Neural crest cell (in vitro differentiated cells): Measurements from ENCODE around the gene FOSL2. TPM values are rescaled to one million over a fixed set of nuclear protein-coding genes. Genes with fewer than 3 reads are reported as not detected.

Experiments used
- DNase-seq: peaks from one replicate; pipeline ENCODE4 v3.0.0; 2021; ENCODE audit warnings: low read depth, mixed read lengths, low spot score
- H3K27ac Mint-ChIP-seq: one replicate; pipeline ENCODE4 v1.8.0; 2021; ENCODE audit warnings: mild to moderate bottlenecking, mixed read lengths; ENCODE audit not compliant: unreplicated experiment
- H3K27me3 Mint-ChIP-seq: 2 replicates; pipeline ENCODE4 v1.8.0; 2021; ENCODE audit warnings: low read depth, mild to moderate bottlenecking, mixed read lengths
- H3K36me3 Mint-ChIP-seq: 2 replicates; pipeline ENCODE4 v1.8.0; 2021; ENCODE audit warnings: low read depth, mild to moderate bottlenecking, mixed read lengths
- H3K4me1 Mint-ChIP-seq: 2 replicates; pipeline ENCODE4 v1.8.0; 2021; ENCODE audit warnings: mixed read lengths
- H3K4me3 Mint-ChIP-seq: one replicate; pipeline ENCODE4 v1.8.0; 2021; ENCODE audit warnings: mild to moderate bottlenecking, mixed read lengths
- H3K9me3 Mint-ChIP-seq: 2 replicates; pipeline ENCODE4 v1.8.0; 2021; ENCODE audit warnings: mixed read lengths
- total RNA-seq: library from RNA; stranded (reverse); gene quantifications from 2 replicates; pipeline ENCODE4 v1.2.1, GENCODE V29; 2021
- TF ChIP-seq, protein P1 (sequence below): fragments of 200-600 bp; sonication (generic); conservative IDR thresholded peaks from 2 replicates; pipeline ENCODE4 v1.5.0; 2021; ENCODE audit warnings: antibody characterized with exemption, mild to moderate bottlenecking

The FOSL2 gene
- total RNA-seq, 1 donor from 2014 or later: 2.9 TPM

DNA sequence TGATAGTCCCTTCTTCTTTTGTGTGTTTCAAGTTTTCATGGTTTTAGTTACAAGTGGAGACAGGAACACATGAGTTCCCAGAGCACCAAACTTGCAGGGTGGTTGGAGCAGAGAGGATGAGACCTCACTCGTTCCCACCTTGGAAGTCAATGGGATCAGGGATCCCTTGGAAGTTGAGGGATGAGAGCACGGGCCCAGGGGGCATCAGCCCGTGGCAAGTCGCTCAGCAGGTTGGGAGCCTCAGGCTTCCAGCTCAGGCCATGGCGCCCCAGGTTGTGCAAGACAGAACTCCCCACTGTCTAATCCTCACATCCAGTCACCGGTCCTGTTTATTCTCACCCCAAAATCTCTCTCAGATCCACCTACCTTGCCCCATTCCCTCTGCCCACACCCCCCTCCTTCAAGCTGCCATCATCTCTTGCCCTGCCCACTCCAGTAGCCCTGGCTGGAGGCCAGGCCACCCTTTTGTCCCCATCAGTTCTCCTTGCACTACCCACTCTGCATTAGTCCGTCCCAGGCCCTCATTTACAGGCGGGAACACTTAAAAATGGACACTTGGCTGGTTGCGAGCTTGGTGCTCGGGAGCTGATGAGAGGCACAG, 37.6 kb upstream of the FOSL2 start:
- no peak overlapping the region for H3K27ac Mint-ChIP-seq
- H3K4me3 Mint-ChIP-seq: no peak overlapping the region
- no peaks in the 10 kb centered on the region for H3K36me3 Mint-ChIP-seq
- no peaks in the 10 kb centered on the region for H3K27me3 Mint-ChIP-seq
- TF ChIP-seq, protein P1, sequence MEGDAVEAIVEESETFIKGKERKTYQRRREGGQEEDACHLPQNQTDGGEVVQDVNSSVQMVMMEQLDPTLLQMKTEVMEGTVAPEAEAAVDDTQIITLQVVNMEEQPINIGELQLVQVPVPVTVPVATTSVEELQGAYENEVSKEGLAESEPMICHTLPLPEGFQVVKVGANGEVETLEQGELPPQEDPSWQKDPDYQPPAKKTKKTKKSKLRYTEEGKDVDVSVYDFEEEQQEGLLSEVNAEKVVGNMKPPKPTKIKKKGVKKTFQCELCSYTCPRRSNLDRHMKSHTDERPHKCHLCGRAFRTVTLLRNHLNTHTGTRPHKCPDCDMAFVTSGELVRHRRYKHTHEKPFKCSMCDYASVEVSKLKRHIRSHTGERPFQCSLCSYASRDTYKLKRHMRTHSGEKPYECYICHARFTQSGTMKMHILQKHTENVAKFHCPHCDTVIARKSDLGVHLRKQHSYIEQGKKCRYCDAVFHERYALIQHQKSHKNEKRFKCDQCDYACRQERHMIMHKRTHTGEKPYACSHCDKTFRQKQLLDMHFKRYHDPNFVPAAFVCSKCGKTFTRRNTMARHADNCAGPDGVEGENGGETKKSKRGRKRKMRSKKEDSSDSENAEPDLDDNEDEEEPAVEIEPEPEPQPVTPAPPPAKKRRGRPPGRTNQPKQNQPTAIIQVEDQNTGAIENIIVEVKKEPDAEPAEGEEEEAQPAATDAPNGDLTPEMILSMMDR: no peak
- no peaks in the 10 kb centered on the region for H3K9me3 Mint-ChIP-seq
- no peak for DNase-seq
- H3K4me1 Mint-ChIP-seq: no peaks in the 10 kb centered on the region

DNA sequence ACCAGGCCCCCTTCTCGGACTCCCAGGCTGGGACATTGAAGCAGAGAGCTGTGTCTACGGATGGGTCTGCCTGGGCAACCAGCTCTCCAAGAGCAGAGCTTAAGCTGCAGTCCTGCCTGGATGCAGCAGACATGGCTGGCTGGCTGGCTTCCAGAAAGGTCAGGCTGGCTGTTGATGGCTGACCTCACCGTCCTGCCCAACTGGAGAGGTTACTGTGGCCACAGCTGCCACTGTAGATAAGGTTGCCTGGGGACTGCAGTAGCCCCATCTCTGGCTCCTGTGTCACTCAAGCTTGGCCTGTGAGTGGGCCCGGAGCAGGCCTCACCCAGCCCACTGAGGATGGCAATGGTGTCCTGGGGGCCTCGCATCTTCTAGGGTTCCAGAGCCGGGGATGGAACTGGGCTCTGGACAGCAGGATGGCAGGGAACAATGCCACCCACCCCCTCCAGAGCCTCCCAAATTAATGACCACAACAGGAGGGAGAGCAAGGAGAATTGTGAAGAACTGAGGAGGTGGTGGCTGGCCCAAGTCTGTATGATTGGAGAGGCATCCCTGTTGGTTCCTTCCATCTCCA, 37.0 kb upstream of the FOSL2 start:
- Mint-ChIP-seq H3K27me3 (no peaks in the 10 kb centered on the region), H3K9me3 (no peaks in the 10 kb centered on the region), H3K36me3 (no peaks in the 10 kb centered on the region), H3K27ac (no peak overlapping the region), H3K4me3 (no peak overlapping the region), H3K4me1 (peaks cover 3% of the 10 kb centered on the region)
- no peak for DNase-seq
- TF ChIP-seq, protein P1: no peak

DNA sequence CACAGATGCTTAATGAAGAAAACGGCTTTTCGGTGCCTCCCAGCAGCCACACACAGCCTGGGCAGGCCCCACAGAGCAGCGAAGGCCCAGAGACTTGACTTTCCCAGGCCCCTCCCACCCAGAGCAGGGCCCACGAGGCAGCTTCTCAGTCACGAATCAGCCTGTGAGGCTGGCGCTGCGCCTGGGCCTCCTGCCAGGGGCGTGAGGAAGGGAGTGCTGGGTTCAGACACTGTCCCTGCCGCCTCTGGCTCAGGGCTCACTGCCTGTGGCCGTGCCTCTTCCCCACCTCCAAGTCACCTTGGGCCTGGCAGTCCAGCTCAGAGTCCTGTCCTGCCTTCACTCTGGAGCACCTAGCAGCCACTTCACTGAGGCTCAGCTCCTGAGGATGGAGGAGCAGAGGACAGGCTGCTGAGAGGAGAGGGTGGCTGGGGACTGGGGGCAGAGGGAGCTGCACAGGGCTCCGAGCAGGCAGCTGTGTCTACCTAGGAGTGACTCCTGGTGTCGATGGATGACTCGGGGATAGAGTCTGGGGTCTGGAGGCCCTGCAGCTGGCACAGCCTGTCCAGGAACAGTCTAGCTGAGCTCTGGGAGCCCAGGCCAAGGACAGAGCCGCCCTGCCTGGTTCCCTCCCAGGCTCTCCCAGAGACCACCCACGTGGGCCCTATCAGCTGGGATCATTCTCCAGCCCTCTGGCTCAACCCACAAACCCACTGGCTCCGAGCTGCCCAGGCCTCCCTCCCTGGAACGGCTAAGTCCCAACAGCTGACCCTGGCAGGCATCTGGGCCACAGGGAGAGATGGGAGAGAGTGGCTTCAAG, 36.4 kb upstream of the FOSL2 start:
- Mint-ChIP-seq H3K4me3 (no peak overlapping the region), H3K27me3 (no peaks in the 10 kb centered on the region), H3K4me1 (peaks cover 10% of the 10 kb centered on the region), H3K27ac (no peak overlapping the region), H3K36me3 (no peaks in the 10 kb centered on the region), H3K9me3 (no peaks in the 10 kb centered on the region)
- no peak for DNase-seq
- TF ChIP-seq, protein P1: no peak

DNA sequence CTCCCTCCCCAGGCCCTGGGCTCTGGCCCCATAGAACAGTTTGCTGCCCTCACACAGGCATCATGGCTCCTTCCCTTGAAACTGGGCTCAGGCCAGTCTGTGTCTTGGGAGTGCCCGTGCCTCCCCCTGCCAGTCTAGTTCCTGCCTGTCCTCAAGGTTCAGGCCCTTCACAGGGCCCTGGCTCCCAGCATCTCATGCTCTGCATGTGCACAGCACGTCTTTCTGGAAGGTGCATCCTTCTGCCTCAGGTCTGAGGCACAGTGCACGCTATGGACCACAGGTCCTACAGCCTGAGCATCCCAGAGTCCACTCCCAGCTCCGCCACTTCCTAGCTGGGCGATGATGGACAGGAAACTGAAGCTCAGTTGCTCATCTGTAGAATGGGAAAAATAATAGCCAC, 35.6 kb upstream of the FOSL2 start:
- H3K27ac Mint-ChIP-seq: no peak overlapping the region
- no peak for DNase-seq

DNA sequence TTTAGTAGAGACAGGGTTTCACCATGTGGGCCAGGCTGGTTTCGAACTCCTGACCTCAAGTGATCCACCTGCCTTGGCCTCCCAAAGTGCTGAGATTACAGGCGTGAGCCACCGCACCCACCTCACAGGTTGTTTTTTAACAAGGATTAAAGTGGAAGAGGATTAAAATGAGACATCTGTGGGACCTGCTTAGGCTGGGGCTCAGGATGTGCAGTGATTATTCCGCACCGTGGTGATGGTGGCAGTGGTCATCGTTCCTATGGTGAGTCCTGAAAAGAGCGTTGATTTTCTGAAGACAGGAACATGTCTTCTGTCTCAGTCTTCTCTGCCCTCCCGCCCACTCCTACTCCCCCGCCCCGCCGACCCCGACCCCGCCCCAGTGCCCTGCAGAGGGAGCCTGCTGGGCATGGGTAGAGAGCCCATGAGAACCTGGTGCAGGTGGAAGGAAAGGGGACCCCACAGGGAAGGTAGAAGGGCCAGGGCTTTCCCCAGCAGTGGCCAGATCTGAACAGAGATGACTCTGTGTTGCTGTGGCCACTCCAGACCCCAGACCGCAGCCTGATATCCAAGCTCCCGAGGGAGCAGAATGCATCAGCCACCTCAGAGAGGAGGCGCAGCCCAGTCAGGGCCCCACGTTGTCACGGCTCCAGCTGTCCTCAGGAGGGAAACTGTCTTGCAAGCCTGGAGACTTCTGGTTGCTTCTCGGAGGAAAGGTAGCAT, 34.5 kb upstream of the FOSL2 start:
- Mint-ChIP-seq H3K4me3 (no peak overlapping the region), H3K4me1 (peaks cover 17% of the 10 kb centered on the region), H3K9me3 (no peaks in the 10 kb centered on the region), H3K27ac (no peak overlapping the region), H3K27me3 (no peaks in the 10 kb centered on the region), H3K36me3 (no peaks in the 10 kb centered on the region)
- TF ChIP-seq, protein P1: no peak
- DNase-seq: no peak

More for the DNA sequence above, 35.6 kb upstream of the FOSL2 start:
- TF ChIP-seq, protein P1: no peak
- no peaks in the 10 kb centered on the region for H3K9me3 Mint-ChIP-seq
- no peaks in the 10 kb centered on the region for H3K27me3 Mint-ChIP-seq
- H3K4me1 Mint-ChIP-seq: peaks cover 12% of the 10 kb centered on the region
- H3K4me3 Mint-ChIP-seq: no peak overlapping the region
- H3K36me3 Mint-ChIP-seq: no peaks in the 10 kb centered on the region
